Measurements from ENCODE around the gene BTK.

The BTK gene

DNA sequence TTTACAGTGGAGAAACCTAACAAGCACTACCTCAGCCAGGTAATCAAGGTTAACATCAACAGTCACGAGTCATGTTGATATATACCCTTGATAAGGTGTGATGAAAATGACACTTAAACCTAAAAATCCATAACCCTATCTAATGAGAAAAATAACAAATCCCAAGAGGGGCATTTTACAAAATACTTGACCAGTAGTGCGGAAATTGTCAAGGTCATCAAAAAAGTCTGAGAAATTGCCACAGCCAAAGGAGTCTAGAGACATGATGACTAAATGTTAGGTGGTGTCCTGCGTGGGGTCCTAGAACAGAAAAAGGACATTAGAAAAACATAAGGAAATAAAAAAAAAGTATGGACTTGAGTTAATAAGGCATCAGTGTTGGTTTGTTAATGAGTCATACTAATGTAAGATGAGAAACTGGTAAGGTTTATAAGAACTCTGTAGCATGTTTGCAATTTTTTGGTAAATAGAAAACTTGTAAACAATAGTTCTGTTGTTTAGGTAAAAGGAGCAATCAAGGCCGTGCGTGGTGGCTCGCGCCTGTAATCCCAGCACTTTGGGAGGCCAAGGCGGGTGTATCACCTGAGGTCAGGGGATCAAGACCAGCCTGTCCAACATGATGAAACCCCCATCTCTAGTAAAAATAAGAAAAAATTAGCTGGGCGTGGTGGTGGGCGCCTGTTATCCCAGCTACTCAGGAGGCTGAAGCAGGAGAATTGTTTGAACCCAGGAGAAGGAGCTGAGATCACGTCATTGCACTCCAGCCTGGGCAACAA is 7.7 kb upstream of the BTK start:
- no peak for DNase-seq (ENCODE audit: low read depth in 2 of 2)

- DNase-seq (ENCODE audit: low read depth in 2 of 2): no peak
Measured at GRCh38 chrX:101391831-101392230, 5.8 kb upstream of the BTK start.

- peak; percentile 69 to 75 for DNase-seq (ENCODE audit: low read depth in 2 of 2)
Measured at GRCh38 chrX:101390664-101391525, 4.9 kb upstream of the BTK start, which contains the start of gene RPL36A. RPL36A (plus strand) TSS chrX:101391011; CDS start chrX:101391044, 33 bp downstream.

GRCh38 chrX:101388604-101389003 is 2.6 kb upstream of the BTK start:
- DNase-seq (ENCODE audit: low read depth in 2 of 2): no peak

DNA sequence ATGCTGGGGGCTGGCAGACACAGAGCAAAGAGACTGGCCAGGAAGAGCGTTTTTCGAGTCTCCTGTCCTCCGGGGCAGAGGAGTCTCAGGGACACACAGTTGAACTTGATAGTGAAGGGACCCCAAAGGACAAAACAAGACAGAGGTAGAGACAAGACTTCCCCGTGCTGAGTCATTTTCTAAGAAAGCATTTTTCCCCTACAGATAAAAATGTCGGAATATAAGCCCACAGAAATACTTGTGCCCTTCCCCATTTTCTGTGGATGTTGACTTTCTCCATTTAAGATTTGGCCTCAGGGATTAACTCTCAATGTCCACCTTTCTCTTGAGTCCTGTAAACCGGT is 523 bp upstream of the BTK start:
- DNase-seq (ENCODE audit: low read depth in 2 of 2): no peak

GRCh38 chrX:101385026-101385684 is 836 bp downstream of the BTK start:
- no peak for DNase-seq (ENCODE audit: low read depth in 2 of 2)

DNA sequence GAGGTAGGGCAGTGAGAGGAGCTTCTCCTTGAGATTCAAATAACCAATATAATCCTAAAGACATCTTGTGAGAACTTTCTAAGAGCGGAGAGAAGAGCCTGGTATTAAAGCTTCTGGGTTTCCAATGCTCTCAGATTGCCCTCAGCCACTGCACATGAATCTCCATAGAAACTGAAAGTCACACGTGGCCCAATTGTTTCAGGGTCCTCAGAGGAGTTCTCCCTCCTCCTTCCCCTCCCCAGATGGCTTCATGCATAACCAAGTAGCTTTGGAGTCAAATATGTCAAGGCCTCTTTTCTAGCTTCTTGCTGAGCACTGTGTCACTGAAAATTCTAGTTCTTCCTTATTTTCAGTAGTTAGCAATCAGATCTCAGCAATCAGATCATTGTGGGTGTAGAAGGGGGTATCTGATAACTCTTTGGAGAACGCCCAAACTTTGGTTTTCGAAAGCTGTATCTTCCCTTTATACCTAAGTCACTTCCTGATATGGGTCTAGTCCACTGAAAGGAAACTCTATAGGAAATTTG is 2.2 kb downstream of the BTK start:
- no peak for DNase-seq (ENCODE audit: low read depth in 2 of 2)

GRCh38 chrX:101377547-101377946 is 8.4 kb downstream of the BTK start:
- DNase-seq (ENCODE audit: low read depth in 2 of 2): no peak

- DNase-seq (ENCODE audit: low read depth in 2 of 2): no peak
Measured at GRCh38 chrX:101370888-101371504, 15.0 kb downstream of the BTK start.

- DNase-seq (ENCODE audit: low read depth in 2 of 2): no peak
Measured at GRCh38 chrX:101369687-101370086, 16.3 kb downstream of the BTK start.

GRCh38 chrX:101368800-101369199 is 17.2 kb downstream of the BTK start:
- no peak for DNase-seq (ENCODE audit: low read depth in 2 of 2)

GRCh38 chrX:101365301-101365795 is 20.6 kb downstream of the BTK start:
- DNase-seq (ENCODE audit: low read depth in 2 of 2): no peak

DNA sequence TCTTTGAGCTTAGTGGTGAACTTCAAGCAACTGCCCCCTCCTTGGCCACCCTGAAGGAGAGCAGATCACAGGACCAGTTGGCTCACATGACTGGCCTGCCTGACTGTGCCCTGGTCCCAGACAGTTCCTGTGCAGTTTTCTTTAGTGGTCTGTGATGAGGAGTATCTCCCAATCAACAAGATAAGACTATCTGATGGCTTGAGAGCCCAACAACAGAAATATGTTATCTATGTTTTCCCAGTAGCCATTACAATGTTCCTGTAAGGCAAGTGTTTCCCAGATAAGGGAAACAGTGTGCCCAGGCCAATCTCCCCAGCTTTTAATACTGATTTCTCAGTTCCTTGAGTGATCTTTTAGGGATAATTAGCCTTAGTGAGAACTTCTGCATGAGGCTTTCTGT is 23.2 kb downstream of the BTK start:
- no peak for DNase-seq (ENCODE audit: low read depth in 2 of 2)

- DNase-seq (ENCODE audit: low read depth in 2 of 2): no peak
Measured at GRCh38 chrX:101362116-101362515, 23.9 kb downstream of the BTK start.

GRCh38 chrX:101360390-101360789 is 25.6 kb downstream of the BTK start:
- DNase-seq (ENCODE audit: low read depth in 2 of 2): no peak

DNA sequence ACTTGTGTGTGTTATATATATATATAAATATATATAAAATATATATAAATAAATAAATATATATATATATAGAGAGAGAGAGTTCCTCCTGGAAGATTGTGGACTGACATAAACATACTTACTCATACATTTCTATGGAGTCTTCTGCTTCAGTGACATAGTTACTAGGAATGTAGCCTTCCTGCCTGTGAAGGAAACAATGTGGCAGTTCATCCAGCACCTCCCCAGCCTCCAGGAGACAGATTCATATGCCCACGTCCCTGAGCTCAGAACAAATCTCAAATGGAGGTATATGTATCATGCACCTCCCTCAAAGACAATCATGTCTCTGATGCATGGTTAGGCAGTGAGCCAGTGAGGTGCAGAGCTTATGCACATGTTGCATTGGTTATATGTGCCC is 26.0 kb downstream of the BTK start:
- no peak for DNase-seq (ENCODE audit: low read depth in 2 of 2)

DNA sequence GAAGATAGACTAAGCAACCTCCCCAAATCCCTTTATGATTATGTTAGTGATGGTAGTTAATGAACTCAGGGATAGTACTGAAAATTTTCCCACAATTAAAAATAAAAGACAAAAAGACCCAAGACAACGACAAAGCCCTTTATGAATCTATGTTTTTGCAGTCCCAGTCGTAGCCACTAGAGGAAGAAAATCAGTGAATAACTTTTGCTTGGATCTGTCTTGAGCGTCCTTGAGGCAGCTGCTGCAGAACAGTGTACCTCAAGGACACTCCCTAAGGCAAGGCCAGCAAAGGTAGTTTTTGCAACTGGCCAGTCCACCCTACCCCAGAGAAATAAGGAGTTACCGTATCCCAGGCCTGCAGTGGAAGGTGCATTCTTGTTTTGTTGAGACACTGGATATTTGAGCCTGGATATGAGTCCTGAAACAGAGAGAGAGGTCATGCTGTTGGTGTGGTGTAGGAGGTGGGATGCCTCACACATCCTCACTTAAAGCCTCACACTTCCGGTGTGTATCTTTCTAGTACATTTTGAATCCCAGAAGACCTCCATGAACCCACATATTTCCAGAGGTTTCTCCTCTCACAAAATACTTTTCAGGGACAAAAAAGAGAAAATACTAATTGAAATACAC is 28.7 kb downstream of the BTK start:
- no peak for DNase-seq (ENCODE audit: low read depth in 2 of 2)

GRCh38 chrX:101349193-101349562 is 36.8 kb downstream of the BTK start:
- DNase-seq (ENCODE audit: low read depth in 2 of 2): no peak

GRCh38 chrX:101348452-101349192 is 37.4 kb downstream of the BTK start, which contains the start of gene TIMM8A:
TIMM8A (minus strand) TSS chrX:101348742; CDS start chrX:101348664, 78 bp downstream.
- DNase-seq (ENCODE audit: low read depth in 2 of 2): peak; percentile 63 to 66

GRCh38 chrX:101347859-101348451 is 38.0 kb downstream of the BTK start:
- no peak for DNase-seq (ENCODE audit: low read depth in 2 of 2)
